GM18520 (cell line): ENCODE measurements around the gene PEX11A.
"Not testable (repeated sequence)": the region's sequence is repeated elsewhere in the genome, so short reads cannot be mapped to it uniquely, and the experiment has no call there.

Experiments
- ATAC-seq: cut with Tn5 transposase; IDR thresholded peaks from one replicate; pipeline ENCODE4 v1.9.1; 2021; ENCODE audit not compliant: unreplicated experiment

PEX11A gene, protein sequence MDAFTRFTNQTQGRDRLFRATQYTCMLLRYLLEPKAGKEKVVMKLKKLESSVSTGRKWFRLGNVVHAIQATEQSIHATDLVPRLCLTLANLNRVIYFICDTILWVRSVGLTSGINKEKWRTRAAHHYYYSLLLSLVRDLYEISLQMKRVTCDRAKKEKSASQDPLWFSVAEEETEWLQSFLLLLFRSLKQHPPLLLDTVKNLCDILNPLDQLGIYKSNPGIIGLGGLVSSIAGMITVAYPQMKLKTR

DNA sequence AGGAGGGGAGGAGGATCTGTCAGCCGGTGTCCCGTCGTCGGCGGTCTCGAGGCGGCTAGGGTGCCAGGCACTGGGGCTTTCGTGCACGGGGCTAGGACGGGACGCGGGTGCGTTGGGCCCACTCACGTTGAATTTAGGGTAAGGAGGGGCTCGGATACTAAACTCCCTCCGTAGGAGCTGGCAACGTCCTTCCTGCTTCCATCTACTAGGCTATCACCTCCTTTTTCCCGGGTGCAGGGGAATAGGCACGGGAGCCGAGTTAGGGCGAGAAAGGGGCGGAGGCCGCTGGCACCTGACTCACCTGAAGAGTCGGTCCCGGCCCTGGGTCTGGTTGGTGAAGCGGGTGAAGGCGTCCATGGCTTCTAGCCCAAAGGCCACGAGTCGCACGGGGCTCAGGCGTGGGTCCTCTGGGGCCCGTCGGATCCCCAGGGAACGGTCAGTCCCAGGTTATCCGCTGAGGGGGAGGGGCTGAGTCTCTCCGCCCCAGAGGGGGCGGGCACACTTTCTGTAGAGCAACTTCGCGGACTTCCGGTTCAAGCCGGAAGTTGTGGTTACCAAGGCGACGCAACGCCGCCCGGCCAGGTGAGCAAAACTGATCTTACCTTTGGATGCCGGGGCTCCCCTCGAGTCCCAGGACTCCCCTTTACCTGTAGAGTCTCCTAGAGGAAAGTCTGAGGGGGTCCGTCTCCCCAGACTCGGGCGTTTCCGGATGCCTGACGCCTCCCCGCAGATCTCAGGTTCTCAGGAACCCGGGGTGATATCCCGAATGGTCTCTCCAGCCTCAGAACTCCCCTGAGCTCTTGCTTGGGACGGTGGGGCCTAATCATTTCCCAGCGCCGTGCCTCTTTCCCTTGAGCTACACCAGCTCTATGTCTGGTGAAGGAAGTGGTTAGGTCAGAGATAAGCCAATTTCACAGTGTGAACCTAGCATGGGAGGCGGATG lies at the start of gene PEX11A, which contains the start of gene WDR93:
TSS of gene PEX11A (minus strand) at position 479 of the 943 bp plus-strand sequence. CDS start at position 357, 122 bp downstream.
TSS of gene WDR93 (plus strand) at position 536 of the 943 bp plus-strand sequence. CDS start 10,936 bp downstream, outside the sequence.
- peak; percentile 77 for ATAC-seq

DNA sequence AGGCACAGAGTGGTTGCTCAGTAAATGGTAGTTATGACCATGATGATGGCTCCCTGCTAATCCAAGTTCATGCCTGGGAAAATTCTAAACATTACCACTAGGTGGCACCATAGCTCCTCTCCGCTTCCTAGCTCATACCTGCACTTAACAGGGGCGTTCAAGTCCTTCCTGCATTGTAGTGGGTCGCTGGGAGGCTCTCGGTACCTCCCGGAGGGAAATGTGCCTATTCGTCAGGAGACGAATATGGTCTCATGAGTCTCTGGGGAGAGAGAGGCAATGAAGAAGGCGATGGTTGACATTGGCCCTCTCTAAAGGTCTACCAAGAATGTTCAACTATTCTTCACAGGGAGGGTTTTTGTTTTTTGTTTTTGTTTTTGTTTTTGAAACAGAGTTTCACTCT lies 49.6 kb upstream of the PEX11A start:
- no peak for ATAC-seq

DNA sequence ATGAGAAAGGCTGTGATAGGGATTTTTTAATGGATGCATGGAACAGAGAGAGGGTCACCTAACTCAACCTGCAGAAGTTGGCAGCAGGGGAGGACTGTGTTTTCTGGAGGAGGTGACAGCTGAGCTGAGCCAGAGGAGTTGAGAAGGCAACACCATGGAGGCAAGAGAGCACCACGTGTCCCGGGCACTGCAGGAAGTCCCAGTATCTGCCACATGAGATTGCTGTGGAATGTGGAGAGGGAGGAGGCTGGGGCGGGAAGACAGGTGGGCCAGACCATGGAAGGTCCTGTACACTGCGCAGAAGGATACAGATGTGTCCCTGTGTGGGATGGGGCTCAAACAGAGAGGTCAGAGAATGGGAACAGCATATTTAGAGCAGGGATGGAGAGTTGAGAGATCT lies 45.2 kb upstream of the PEX11A start:
- ATAC-seq, result no peak

DNA sequence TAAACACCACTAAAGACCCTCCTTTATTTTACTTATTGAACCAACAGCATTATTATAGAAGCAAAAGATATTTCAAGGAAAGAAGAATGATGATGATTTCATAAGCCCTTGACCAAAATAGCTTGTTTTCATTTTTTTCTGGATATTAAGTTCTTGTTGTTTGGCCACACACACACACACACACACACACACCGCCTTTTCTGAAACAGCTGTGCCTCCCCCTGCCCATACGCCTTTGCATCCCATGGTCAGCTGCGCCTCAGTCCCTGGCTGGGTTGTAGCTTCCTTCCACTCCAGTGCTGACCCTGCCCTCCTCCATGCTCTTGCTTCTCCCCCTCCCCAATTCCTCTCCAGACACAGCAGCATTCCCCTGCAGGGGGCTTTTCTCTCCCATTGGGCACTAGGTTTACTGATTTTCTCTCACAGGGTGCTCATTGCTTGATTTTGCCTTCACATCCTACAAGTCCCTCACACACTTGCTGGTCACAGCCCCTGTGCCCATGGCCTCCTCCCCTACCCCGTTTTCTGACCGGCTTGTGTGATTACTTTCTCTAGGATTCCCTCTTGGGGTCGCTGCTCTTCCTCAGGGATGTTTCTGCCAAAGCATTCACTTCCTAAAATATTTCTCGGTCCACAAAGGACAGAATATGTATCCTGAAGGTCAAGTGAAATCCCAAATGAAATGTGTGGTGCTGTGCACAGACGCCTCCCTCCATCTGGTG lies 42.1 kb upstream of the PEX11A start:
- no peak for ATAC-seq

DNA sequence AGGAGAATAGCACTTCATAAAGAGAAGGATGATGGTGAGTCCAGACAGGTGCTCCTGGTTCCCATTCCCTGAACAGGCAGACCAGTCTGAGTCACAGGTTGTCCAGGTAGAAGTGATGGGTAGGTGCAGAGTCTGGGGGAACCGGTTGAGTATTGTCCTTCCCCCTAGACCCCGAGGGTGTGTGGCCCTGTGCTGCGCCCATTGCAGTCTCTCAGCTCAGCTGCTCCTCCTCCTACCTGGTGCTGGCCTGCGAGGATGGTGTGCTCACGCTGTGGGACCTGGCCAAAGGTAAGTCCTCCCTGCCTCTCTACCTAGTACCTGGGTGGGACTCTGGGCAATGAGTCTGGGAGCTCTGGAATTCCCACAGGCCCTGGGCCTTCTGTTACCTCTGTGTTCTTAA lies 40.7 kb upstream of the PEX11A start:
- no peak for ATAC-seq

DNA sequence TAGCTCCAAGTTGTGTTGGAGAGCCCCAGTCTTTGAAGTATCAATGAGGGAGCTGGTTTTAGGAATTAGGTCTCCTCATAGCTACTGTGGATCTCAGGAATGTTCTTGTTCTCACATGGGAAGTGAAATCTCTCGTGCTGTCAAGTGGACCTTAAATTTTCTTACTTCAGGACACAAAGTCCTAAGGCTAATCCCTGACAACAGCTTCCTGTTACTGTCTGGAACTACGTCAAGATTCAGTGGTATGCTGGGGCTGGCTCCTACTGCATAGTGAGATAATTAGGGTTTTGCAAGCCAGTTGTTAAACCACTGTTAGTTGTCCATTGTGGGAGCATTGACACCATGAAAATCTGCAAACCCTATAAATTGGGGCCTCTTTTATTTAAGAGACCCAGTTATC lies 37.7 kb upstream of the PEX11A start:
- no peak for ATAC-seq

DNA sequence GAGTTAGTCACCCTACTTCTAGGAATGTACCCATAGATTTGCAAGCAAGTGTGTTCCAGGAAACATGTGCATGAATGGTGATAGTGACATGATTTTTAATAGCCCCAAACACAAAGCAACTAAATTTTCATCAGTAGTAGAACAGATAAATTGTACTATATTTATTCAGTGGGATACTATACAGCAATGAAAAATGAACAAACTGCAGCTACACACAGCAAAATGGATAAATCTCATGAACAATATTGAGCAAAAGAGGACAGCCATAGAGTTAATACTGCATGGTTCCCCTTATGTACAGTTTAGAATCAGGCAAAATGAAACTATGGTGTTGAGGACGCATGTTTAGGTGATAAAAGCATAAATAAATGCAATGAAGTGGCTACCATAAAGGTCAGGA lies 34.5 kb upstream of the PEX11A start:
- no peak for ATAC-seq

DNA sequence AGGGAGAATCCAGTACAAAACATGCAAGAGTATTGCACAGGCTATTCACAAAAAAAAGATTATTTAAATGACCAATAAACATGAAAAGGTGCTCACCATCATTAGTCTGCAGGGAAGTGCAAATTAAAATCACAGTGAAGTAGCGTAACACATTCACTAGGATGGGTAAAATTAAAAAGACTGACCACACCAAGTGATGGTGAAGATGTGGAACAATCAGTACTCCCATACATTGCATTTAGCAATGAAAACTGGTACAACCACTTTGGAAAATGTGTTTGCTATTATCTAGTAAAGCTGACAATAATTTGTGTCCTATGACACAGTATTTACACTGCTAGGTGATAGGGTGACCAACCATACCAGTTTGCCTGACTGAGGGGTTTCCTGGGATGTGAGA lies 34.1 kb upstream of the PEX11A start:
- ATAC-seq, result no peak

DNA sequence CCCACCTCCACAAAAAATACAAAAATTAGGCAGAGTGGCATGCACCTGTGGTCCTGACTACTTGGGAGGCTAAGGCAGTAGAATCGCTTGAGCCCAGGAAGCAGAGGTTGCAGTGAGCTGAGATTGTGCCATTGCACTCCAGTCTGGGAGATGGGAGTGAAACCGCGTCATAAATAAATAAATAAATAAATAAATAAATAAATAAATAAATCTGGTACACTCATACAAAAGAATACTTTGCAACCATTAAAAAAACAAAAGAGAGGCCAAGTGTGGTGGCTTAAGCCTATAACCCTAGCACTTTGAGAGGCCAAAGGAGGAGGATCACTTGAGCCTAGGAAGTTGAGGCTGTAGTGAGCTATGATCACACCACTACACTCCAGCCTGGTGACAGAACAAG lies 32.5 kb upstream of the PEX11A start:
- no peak for ATAC-seq

DNA sequence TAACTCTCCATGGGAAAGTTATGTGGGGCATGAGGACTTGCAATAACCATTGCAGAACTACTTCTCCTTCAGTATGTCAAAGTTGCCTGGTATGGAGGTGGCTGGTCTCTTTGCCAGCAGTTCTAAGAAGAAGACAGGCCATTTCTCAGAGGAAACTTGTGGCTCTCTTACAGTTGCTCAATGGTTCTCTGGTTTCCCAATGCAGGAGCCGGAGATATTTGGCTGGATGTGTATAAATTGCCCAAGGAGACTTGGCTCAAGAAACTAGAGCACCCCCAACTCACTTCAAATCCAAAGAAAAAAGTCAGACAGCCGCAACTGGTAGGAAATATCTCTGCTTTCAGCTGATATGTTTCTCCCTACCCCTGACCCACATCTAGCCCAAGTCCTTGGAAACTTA lies 24.2 kb upstream of the PEX11A start:
- no peak for ATAC-seq

DNA sequence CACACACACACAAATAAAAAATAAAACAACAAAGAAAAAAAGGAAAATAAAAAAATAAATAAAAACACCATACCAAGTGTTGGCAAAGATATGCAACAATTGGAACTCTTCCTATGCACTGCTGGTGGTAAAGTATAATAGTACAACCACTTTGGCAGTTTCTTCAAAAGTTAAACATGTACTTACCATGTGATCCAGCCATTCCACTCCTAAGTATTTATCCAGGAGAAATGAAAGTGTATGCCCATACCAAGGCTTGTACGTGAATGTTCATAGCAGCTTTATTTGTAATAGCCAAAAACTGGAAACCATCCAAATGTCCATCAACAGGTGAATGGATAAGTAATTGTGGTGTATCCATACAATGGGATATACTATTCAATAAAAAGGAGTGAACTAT lies 17.0 kb upstream of the PEX11A start:
- ATAC-seq, result no peak

DNA sequence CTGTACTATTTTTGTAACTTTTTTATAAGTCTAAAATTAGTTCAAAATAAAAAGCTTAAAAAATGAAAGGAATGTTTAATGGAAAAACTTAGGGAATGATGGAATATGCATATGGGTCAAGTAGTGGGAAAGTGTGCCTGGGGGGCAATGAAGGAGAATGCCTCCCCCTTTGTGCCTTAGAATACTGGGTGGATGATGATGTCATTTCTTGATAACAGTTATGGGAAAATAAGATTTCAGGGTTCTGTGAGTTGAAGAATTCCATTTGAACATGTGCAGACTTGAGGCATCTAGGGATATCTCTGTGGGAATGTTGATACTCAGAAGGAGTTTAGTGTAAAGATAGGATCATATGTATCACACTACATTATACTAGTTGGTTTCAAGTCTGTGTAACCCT lies 13.9 kb upstream of the PEX11A start:
- no peak for ATAC-seq

DNA sequence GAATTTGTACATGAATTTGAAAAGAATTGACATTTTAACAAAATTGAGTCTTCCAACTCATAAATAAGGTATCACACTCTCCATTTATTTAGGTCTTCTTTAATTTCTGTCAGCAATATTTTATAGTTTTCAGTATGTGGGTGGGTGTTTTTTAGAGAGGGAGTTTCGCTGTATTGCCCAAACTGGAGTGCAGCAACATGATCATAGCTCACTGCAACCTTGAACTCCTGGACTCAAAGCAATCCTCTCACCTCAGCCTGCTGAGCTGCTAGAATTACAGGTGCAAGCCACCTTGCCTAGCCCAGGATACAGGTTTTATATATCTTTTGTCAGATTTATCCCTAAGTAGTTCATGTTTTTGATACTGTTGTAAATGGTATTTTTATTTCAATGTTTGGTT lies 4.6 kb upstream of the PEX11A start:
- no peak for ATAC-seq

DNA sequence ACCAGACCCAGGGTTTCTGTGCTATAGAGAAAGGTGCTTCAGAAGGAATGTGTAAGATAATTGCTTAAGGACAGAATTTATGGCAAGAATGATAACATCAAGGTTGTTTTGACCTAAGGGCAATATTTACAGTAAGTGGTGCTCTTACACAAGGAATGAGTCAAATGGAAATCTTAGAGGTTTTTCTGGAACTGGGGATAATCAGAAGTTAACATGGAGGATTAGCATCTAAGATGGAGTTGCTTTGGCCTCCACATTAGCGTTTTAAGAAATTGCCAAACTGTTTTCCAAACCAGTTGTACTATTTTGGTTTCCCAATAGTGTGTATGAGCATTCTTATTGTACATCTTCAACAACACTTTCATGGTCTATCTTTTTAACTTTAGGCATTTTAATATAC lies 3.1 kb upstream of the PEX11A start:
- no peak for ATAC-seq

DNA sequence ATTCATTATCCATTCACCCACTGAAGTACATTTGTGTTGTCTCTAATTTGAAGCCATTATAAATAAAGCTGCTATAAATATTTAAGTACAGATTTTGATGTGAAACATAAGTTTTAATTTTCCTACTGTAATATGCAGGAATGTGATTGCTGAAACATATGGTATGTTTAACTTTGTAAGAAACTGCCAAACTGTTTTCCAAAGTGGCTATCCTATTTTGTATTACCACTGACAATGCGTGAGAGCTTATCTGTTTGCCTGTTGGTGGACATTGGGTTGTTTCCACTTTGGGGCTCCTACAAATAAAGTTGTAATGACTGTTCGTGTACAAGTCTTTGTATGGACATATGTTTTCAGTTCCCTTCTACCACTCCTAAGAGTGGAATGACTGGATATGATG lies 2.5 kb upstream of the PEX11A start:
- no peak for ATAC-seq

DNA sequence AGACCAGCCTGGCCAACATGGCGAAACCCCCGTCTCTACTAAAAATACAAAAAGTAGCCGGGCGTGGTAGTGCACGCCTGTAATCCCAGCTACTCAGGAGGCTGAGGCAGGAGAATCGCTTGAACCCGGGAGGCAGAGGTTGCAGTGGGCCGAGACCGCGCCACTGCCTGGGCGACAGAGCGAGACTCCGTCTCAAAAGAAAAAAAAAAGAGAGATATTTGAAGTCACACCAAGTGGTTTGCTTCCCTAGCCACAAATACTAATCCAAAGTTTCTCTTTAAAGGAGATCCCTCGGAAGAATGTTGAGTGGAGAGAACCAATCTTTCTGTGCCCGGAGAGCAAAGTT lies 651 bp downstream of the PEX11A start:
- not testable (repeated sequence) for ATAC-seq

DNA sequence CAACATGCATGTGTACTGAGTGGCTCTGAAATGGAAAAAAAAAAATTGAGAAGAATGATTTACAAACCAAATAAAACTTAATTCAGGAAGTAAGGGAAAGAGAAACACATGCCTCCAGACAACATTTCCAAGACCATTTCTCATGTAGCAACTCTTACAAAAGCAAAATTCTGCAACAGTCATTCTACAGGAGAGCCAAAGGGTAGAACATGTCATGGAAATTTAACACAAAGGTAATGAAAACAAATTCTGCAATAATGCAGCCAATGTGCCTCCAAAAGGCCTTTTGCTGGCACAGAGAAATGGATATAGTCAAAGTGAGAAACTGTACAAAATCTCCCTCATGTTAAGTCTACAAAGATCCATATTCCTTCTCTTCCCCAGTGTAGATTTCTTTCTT lies 4.0 kb downstream of the PEX11A start:
- ATAC-seq, result no peak

DNA sequence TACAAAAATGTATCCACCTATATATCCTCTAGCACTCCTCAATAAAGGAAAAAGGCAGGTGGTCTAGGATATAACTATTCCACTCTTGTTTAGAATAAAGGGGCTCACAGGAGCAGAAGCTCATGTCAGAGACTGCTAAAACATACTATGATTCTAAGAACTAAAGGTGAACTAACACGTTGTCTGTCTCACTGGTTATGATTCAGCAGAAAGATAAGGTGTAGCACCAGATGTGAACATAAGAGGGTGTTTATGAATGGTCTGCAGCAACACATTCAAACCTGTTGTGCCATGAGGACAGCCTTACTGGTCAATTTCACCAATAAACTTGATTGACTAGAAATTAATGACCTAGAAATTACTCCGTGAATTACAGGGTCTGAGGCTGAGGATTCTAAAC lies 4.6 kb downstream of the PEX11A start:
- ATAC-seq, result no peak

DNA sequence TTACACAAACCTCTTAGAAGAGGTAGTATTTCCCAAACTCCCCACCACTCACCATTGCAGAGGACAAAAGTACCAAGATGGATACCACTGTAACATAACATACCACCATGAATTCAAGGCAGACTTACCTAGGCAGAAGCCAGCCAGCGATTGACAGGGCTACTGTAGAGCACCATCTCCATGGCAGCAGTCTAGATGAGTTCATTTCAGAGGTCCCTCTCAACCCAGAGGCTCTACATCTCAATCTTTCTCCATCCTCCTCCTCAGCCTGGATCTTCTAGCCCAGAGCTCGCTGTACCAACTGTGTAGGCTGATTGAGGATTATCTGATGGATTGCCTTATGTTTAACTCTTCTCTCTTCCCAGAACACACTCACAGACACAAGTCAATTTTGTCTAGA lies 9.4 kb downstream of the PEX11A start:
- ATAC-seq, result no peak

DNA sequence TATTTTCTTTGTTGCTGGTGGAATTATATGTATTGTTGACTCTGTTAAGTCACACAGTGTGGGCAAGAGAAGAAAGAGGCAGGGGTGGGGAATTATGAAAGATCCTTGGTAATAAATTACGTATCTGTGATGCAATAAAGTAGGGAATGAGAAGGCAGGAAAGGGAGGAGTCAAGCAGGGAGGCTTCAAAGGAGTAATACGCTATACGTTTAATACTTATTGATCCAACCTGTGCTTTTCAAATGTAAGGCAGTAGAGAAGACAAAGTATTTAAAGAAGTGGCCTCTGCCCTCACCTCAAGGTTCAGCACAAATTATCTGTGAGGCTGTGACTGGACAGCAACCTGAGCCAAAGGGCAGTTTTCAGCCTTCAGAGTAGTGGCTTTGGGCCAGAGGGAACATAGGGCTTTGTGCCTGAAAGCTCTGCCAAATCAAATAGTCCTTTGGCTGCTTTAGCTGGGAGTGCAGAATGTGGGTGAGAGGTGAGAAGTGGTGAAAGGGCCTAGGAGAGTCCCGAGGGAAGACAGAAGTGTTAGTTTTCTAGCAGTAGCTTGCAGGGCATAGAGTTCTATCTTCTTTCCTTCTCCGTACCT lies 10.2 kb downstream of the PEX11A start:
- ATAC-seq, result no peak

DNA sequence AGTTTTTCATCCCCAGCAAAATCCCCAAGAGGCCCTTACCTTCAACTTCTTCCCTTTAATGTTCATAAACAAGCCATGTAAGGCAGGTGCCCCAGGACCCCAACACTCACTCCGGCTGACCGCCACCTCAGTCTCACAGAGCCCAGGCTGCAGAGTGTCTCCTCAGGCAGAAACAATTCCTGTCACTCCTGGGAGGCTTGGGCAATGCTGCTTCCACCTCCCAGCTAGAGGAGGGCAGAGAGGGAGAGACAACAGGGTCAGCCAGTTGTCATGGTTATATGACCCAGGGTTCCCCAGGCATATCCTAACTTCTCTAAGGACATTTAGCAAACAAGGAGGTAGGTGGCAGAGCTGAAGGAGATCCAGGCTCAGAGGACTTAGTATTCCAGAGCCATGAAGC lies 11.3 kb downstream of the PEX11A start, which contains the start of gene PLIN1:
TSS of gene PLIN1 (minus strand) at position 156 of the 400 bp plus-strand sequence. CDS start 1,878 bp downstream, outside the sequence.
- no peak for ATAC-seq
